A673 (cell line): ENCODE results near the gene TFPI.

Source experiments
- CTCF ChIP-seq: fragments of 300-800, 200-600 bp; sonication (generic); conservative IDR thresholded peaks from 2 replicates; pipeline ENCODE4 v1.5.1; 2017; ENCODE audit warnings: low read depth, mild to moderate bottlenecking, antibody characterized with exemption, low read length, moderate library complexity, mixed read lengths
- EZH2 ChIP-seq: fragments of 200-600 bp; sonication (generic); IDR thresholded peaks from 2 replicates; pipeline ENCODE4 v1.6.1; 2017; ENCODE audit warnings: borderline replicate concordance, low read depth, mild to moderate bottlenecking, mixed read lengths, antibody characterized with exemption, low read length; ENCODE audit not compliant: poor library complexity, severe bottlenecking

GRCh38 chr2:187424146-187424545 is 130.1 kb downstream of the TFPI start:
- no peak for TF ChIP-seq CTCF
- no peak for TF ChIP-seq EZH2
